ENCODE data around the gene SLC30A5. TPM values are rescaled to one million over a fixed set of nuclear protein-coding genes. Genes with fewer than 3 reads are reported as not detected.
"Not testable (repeated sequence)": the region's sequence is repeated elsewhere in the genome, so short reads cannot be mapped to it uniquely, and the experiment has no call there.

The SLC30A5 gene
- total RNA-seq, 1 donor from 2014 or later: 37.3 TPM

DNA sequence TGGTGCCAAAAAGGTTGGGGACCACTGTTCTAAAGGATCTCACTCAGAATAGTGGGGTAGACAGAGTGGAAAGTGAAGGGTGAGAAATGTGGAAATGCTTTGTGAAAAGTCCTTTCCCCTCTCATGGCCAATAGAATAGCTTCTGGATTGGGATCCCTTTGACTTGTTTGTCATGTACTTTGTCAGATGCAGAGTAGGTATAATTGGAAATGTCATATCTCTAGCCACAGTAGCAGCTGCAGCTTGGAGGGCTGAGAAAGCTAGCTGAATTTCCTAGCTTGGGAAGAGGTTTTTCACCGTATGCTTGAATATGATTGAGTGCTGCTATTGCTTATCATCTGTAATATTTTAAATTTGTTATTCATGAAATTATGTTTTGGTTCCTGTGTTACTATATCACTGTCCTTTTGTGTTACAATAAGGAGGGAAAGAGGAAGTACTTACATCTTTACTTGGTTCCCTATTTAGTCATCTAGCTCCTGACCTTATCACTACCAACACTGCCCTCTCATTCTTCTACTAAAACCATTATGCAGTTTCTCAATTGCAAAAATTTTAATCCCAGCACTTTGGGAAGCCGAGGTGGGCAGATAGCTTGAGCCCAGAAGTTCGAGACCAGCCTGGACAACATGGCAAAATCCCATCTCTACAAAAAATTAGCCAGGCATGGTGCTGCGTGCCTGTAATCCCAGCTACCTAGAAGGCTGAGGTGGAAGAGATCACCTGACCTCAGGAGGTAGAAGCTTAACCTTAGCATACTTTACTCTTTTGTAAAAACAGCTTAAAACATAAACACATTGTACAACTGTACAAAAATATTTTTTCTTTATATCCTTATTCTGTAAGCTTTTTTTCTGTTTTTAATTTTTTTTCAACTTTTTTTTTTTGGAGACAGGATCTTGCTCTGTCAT, 12.4 kb downstream of the SLC30A5 start:
- H3K9me3 Mint-ChIP-seq: no peaks in the 10 kb centered on the region
- no peaks in the 10 kb centered on the region for H3K27me3 Mint-ChIP-seq (ENCODE audit: low read depth)
- no peak overlapping the region for H3K27ac Mint-ChIP-seq (ENCODE audit: unreplicated experiment)
- no peak for DNase-seq (ENCODE audit: low read depth, low spot score)
- H3K36me3 Mint-ChIP-seq (ENCODE audit: low read depth): peaks cover 29% of the 10 kb centered on the region
- TF ChIP-seq, protein P1, sequence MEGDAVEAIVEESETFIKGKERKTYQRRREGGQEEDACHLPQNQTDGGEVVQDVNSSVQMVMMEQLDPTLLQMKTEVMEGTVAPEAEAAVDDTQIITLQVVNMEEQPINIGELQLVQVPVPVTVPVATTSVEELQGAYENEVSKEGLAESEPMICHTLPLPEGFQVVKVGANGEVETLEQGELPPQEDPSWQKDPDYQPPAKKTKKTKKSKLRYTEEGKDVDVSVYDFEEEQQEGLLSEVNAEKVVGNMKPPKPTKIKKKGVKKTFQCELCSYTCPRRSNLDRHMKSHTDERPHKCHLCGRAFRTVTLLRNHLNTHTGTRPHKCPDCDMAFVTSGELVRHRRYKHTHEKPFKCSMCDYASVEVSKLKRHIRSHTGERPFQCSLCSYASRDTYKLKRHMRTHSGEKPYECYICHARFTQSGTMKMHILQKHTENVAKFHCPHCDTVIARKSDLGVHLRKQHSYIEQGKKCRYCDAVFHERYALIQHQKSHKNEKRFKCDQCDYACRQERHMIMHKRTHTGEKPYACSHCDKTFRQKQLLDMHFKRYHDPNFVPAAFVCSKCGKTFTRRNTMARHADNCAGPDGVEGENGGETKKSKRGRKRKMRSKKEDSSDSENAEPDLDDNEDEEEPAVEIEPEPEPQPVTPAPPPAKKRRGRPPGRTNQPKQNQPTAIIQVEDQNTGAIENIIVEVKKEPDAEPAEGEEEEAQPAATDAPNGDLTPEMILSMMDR (conservative IDR thresholded peaks at IDR 0.05): no peak
- H3K4me3 Mint-ChIP-seq: no peak overlapping the region
- no peaks in the 10 kb centered on the region for H3K4me1 Mint-ChIP-seq

DNA sequence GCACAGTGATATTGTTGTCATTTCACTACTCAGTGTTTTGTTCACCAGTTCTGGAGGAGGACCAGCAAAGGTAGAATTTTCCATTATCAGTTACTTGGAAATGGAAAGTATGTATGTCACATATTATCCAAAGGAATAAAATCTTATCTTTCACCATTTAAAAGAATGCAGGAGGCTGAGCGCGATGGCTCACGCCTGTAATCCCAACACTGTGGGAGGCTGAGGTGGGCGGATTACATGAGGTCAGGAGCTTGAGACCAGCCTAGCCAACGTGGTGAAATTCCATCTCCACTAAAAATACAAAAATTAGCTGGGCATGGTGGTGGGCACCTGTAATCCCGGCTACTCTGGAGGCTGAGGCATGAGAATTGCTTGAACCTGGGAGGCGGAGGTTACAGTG, 14.6 kb downstream of the SLC30A5 start:
- H3K36me3 Mint-ChIP-seq (ENCODE audit: low read depth): peaks cover 29% of the 10 kb centered on the region
- not testable (repeated sequence) for H3K27me3 Mint-ChIP-seq (ENCODE audit: low read depth); H3K9me3 Mint-ChIP-seq; DNase-seq (ENCODE audit: low read depth, low spot score); H3K27ac Mint-ChIP-seq (ENCODE audit: unreplicated experiment); H3K4me1 Mint-ChIP-seq; H3K4me3 Mint-ChIP-seq

DNA sequence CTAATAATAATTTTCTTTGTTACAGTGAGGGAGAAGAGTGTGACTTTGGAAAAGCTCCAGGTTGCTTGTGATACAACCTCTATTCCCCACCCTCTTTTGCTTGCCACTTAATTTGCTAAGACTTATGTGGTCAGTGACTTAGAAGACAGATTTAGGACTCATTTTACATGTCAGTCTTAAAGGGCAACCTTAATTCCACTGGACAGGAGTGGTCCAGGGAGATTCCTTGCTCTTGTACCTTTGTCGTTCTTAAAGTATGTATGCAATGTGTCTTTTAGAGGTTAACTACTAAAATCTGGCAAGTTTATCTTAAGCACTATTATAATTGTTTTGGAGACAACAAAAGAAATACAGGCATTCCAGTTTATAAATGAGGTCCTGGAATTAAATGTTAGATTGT, 20.0 kb downstream of the SLC30A5 start:
- no peak for DNase-seq (ENCODE audit: low read depth, low spot score)
- Mint-ChIP-seq H3K27ac (ENCODE audit: unreplicated experiment) (no peak overlapping the region), H3K27me3 (ENCODE audit: low read depth) (no peaks in the 10 kb centered on the region), H3K4me3 (no peak overlapping the region), H3K9me3 (no peaks in the 10 kb centered on the region), H3K36me3 (ENCODE audit: low read depth) (peaks cover 18% of the 10 kb centered on the region), H3K4me1 (no peaks in the 10 kb centered on the region)
- TF ChIP-seq, protein P1 (conservative IDR thresholded peaks at IDR 0.05): no peak

DNA sequence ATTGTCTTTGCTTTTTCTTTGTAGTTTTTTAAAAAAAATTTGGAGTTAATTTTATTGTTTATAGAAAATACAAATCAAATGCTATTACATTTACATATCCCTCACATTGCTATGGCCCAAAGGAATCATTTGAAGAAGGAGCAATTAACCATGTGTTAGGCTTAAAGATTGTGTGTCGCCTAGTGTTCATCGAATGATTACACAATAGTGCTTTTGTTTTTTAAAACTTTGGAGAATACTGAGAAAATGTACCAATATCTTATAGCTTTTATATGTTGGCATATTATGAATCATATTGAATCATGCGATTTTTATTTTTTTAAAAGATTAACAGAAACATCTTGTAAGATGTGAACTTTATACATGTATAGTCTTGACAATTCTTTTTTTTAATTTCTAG, 21.7 kb downstream of the SLC30A5 start:
- Mint-ChIP-seq H3K27me3 (ENCODE audit: low read depth) (no peaks in the 10 kb centered on the region), H3K27ac (ENCODE audit: unreplicated experiment) (no peak overlapping the region), H3K4me3 (no peak overlapping the region), H3K36me3 (ENCODE audit: low read depth) (peaks cover 3% of the 10 kb centered on the region), H3K9me3 (no peaks in the 10 kb centered on the region), H3K4me1 (no peaks in the 10 kb centered on the region)
- no peak for DNase-seq (ENCODE audit: low read depth, low spot score)
- TF ChIP-seq, protein P1 (conservative IDR thresholded peaks at IDR 0.05): no peak

DNA sequence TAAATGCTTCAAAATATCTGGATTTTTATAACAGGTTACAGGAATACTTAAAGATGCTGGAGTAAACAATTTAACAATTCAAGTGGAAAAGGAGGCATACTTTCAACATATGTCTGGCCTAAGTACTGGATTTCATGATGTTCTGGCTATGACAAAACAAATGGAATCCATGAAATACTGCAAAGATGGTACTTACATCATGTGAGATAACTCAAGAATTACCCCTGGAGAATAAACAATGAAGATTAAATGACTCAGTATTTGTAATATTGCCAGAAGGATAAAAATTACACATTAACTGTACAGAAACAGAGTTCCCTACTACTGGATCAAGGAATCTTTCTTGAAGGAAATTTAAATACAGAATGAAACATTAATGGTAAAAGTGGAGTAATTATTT, 35.6 kb downstream of the SLC30A5 start:
- TF ChIP-seq, protein P1 (conservative IDR thresholded peaks at IDR 0.05): no peak
- Mint-ChIP-seq H3K36me3 (ENCODE audit: low read depth) (peaks cover 15% of the 10 kb centered on the region), H3K4me3 (no peak overlapping the region), H3K27ac (ENCODE audit: unreplicated experiment) (no peak overlapping the region), H3K27me3 (ENCODE audit: low read depth) (no peaks in the 10 kb centered on the region), H3K9me3 (no peaks in the 10 kb centered on the region), H3K4me1 (no peaks in the 10 kb centered on the region)
- DNase-seq (ENCODE audit: low read depth, low spot score): no peak

DNA sequence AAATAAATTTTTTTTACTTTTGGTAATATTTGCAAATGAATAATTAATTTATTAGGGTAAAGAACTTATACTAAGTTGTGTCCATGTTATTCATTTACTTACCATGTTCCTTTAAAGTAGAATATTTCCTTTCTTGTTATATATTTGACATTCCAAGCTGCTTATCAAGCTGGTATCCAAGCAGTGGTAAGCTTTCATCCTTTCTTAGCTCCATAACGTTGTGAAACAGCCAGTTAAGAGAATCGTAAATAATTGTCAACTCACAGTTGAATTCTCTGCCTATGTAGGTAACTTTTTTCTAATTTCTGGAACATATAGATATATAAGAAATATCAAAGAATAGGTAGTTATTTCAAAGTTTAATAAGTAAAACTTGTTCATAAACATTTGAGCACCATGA, 36.4 kb downstream of the SLC30A5 start:
- H3K27ac Mint-ChIP-seq (ENCODE audit: unreplicated experiment): no peak overlapping the region
- H3K4me1 Mint-ChIP-seq: no peaks in the 10 kb centered on the region
- no peaks in the 10 kb centered on the region for H3K27me3 Mint-ChIP-seq (ENCODE audit: low read depth)

More for the DNA sequence above, 36.4 kb downstream of the SLC30A5 start:
- H3K9me3 Mint-ChIP-seq: no peaks in the 10 kb centered on the region
- no peak overlapping the region for H3K4me3 Mint-ChIP-seq
- TF ChIP-seq, protein P1 (conservative IDR thresholded peaks at IDR 0.05): no peak
- no peak for DNase-seq (ENCODE audit: low read depth, low spot score)
- H3K36me3 Mint-ChIP-seq (ENCODE audit: low read depth): peaks cover 15% of the 10 kb centered on the region
